HG03103 (cell line): ENCODE data around the gene ERBB3.
"Not testable (repeated sequence)": the region's sequence is repeated elsewhere in the genome, so short reads cannot be mapped to it uniquely, and the experiment has no call there.

Experiments used
- ATAC-seq: cut with Tn5 transposase; IDR thresholded peaks from one replicate; pipeline ENCODE4 v1.9.1; 2021; ENCODE audit warnings: low read depth; ENCODE audit not compliant: unreplicated experiment

The ERBB3 gene

GRCh38 chr12:56079723-56080555 is at the start of gene ERBB3:
TSS of gene ERBB3 (plus strand) at chr12:56080165. CDS start at chr12:56080301, 136 bp downstream.
- no peak for ATAC-seq

- no peak for ATAC-seq
Observed at GRCh38 chr12:56031987-56032386, 48.0 kb upstream of the ERBB3 start.

- ATAC-seq, result no peak
Observed at GRCh38 chr12:56034586-56035332, 45.2 kb upstream of the ERBB3 start.

- ATAC-seq, result no peak
Observed at GRCh38 chr12:56037161-56037560, 42.8 kb upstream of the ERBB3 start.

GRCh38 chr12:56038022-56038655 is 41.8 kb upstream of the ERBB3 start:
- no peak for ATAC-seq

- ATAC-seq, result no peak
Observed at GRCh38 chr12:56040151-56040550, 39.8 kb upstream of the ERBB3 start.

GRCh38 chr12:56040963-56041551 is 38.9 kb upstream of the ERBB3 start:
- ATAC-seq, result no peak

GRCh38 chr12:56041552-56042429 is 38.2 kb upstream of the ERBB3 start, which contains the start of gene RPS26:
TSS of gene RPS26 (plus strand) at chr12:56041918. CDS start at chr12:56042167, 249 bp downstream.
- peak; percentile 90 for ATAC-seq

GRCh38 chr12:56042430-56042813 is 37.5 kb upstream of the ERBB3 start:
- not testable (repeated sequence) for ATAC-seq

GRCh38 chr12:56042843-56043242 is 37.1 kb upstream of the ERBB3 start:
- ATAC-seq, result no peak

- ATAC-seq, result no peak
Observed at GRCh38 chr12:56046027-56046780, 33.8 kb upstream of the ERBB3 start.

- ATAC-seq, result no peak
Observed at GRCh38 chr12:56053407-56053893, 26.5 kb upstream of the ERBB3 start.

- ATAC-seq, result not testable (repeated sequence)
Observed at GRCh38 chr12:56059964-56060363, 20.0 kb upstream of the ERBB3 start.

- no peak for ATAC-seq
Observed at GRCh38 chr12:56061982-56062381, 18.0 kb upstream of the ERBB3 start.

GRCh38 chr12:56062996-56063395 is 17.0 kb upstream of the ERBB3 start:
- ATAC-seq, result no peak

GRCh38 chr12:56071648-56072047 is 8.3 kb upstream of the ERBB3 start:
- no peak for ATAC-seq

- no peak for ATAC-seq
Observed at GRCh38 chr12:56074396-56074795, 5.6 kb upstream of the ERBB3 start.

- not testable (repeated sequence) for ATAC-seq
Observed at GRCh38 chr12:56077966-56078365, 2.0 kb upstream of the ERBB3 start.

- no peak for ATAC-seq
Observed at GRCh38 chr12:56078427-56078826, 1.5 kb upstream of the ERBB3 start.
